ENCODE results near the gene RAB35.

Gene RAB35

DNA sequence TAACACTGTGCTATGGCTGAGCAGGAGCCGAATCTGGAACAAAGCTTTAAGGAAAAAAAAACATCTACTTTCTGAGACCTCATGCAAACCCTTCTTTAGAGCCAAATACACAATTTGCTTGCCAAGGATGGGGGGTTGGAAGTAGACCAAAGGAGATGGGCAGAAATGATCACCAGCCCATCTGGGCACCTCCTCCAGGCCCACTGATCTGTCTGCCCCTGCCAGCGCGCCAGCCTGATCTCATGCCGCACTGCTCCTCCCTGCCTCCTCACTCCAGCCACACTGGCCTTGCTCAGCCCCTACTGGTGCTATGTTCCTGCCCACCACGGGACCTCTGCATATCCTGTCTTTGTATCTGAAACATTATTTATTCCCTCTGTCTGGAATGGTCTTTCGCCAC is 24.8 kb upstream of the RAB35 start:
- no peaks in the 10 kb centered on the region for H3K27me3 Mint-ChIP-seq

DNA sequence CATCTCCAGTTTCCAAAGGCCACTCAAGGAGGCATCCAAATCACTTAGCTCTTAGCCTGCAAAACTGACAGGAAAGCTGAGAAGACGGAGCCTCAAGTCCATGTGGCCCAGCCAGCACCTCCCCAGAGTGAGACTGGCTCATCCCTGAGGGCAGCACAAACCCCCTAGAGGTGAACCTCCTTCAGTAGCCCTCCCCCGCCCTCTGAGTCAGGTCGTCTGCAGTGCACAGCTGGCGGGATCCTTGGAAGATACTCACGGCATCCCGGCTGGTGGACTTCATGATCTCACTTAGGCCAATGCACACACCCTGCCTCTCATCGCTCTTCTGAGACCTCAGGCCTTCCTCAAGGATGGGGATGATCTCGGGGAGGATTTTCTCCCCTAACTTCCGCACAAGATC is 24.1 kb upstream of the RAB35 start:
- Mint-ChIP-seq H3K9me3 (no peaks in the 10 kb centered on the region), H3K27ac (no peak overlapping the region), H3K4me1 (no peaks in the 10 kb centered on the region), H3K36me3 (peaks cover 38% of the 10 kb centered on the region), H3K27me3 (no peaks in the 10 kb centered on the region), H3K4me3 (no peak overlapping the region)
- ATAC-seq (ENCODE audit: low read depth) (no peak), DNase-seq (ENCODE audit: low spot score in 2 of 2) (no peak)

More for the DNA sequence above, 24.8 kb upstream of the RAB35 start:
- Mint-ChIP-seq H3K4me3 (no peak overlapping the region), H3K9me3 (no peaks in the 10 kb centered on the region), H3K4me1 (no peaks in the 10 kb centered on the region), H3K27ac (no peak overlapping the region), H3K36me3 (peaks cover 38% of the 10 kb centered on the region)
- DNase-seq (ENCODE audit: low spot score in 2 of 2) (no peak), ATAC-seq (ENCODE audit: low read depth) (no peak)

DNA sequence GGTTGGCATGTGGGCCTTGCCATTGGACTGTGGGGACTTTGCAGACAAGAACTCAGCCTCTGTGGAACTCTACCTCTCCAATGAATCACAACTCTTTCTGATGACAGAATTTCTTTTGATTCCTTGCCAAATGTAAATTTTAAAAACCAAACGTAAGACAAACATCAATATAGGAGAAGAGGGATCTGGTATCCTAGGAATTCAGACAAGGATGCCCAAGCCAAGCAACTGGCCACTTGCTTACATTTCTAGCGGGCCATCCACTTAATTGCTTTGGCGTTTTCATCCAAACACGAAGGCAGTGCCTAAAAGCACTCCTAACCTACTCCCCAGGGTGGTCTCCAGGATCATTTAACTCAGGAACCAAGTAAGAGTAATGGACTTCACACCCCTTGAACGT is 23.4 kb upstream of the RAB35 start:
- H3K9me3 Mint-ChIP-seq, result no peaks in the 10 kb centered on the region
- no peaks in the 10 kb centered on the region for H3K27me3 Mint-ChIP-seq
- H3K4me3 Mint-ChIP-seq, result no peak overlapping the region
- H3K36me3 Mint-ChIP-seq, result peaks cover 35% of the 10 kb centered on the region
- no peak overlapping the region for H3K27ac Mint-ChIP-seq
- DNase-seq (ENCODE audit: low spot score in 2 of 2), result no peak
- no peak for ATAC-seq (ENCODE audit: low read depth)
- no peaks in the 10 kb centered on the region for H3K4me1 Mint-ChIP-seq

DNA sequence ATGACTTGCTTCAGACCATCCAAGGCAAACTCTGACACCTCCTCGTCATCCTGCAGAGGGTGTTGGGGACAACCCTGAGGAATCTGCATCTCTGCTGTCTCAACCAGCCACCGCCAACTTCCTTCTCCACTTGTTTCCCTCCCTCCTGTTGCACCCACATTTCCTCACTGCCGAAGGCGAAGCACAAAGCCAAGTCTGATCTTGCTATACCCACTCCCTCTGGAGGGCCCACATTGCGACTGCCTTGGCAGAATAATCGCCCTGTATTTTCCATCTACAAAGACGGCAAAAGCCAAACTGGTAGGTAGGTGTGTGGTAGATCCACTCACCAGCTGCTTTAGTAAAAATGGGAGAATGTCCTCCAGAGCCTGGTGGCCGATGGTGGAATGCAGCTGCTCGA is 21.8 kb upstream of the RAB35 start:
- H3K27ac Mint-ChIP-seq, result no peak overlapping the region
- no peak for ATAC-seq (ENCODE audit: low read depth)
- H3K36me3 Mint-ChIP-seq, result peaks cover 34% of the 10 kb centered on the region
- no peak for DNase-seq (ENCODE audit: low spot score in 2 of 2)
- H3K4me3 Mint-ChIP-seq, result no peak overlapping the region
- H3K4me1 Mint-ChIP-seq, result peaks cover 4% of the 10 kb centered on the region
- no peaks in the 10 kb centered on the region for H3K9me3 Mint-ChIP-seq
- H3K27me3 Mint-ChIP-seq, result no peaks in the 10 kb centered on the region

DNA sequence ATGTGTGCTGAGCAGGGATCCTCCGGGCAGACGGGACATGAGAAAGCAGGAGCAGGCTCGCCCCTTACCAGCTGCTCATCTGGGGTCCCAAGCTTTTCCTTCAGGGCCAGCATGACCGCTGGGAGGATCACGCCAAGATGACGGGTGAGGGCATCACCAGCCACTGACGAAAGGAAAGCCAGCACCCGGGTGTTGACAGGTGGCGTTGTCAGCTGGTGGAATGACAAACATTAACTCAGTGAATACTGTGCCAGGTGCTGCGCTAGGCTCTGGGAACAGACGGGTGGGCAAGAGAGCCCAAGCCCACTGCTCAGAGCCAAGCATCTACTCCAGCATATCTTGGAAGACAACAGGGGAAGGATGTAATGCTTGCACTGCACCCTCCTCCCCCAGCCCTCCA is 21.3 kb upstream of the RAB35 start:
- no peak for DNase-seq (ENCODE audit: low spot score in 2 of 2)
- H3K36me3 Mint-ChIP-seq, result peaks cover 34% of the 10 kb centered on the region
- ATAC-seq (ENCODE audit: low read depth), result no peak
- H3K4me1 Mint-ChIP-seq, result peaks cover 10% of the 10 kb centered on the region
- no peaks in the 10 kb centered on the region for H3K9me3 Mint-ChIP-seq
- H3K27me3 Mint-ChIP-seq, result no peaks in the 10 kb centered on the region
- H3K27ac Mint-ChIP-seq, result no peak overlapping the region
- H3K4me3 Mint-ChIP-seq, result no peak overlapping the region

DNA sequence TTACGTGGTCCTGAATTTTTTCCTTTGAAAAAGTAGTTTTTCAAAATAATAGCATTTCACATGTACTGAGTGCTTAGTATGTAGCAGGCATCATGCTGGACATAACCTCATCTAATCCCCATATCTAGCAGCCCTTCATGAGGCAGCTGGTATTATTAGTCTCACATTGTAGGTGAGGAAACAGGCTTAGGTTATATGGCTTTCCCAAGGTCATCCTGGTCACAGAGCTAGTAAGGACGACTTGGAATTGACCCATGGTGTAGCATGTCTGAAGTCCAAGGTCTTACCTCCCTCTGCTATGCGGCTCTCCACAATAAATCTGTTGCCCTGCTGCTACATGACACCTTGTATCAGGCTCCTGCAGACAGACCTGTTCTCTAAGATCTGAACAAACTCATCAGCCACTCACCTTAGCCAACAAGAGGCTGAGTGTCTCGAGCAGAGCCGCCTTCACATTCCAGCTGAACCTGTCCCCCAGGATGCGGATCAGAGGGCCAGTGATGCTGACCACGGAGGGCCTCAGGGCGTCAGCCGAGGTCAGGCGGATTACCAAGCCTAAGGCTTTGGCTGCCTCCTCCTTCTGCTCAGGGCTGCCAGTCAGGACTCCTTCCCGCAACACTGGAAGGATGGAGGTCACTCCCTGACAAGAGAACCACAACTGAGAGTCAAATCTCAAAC is 19.7 kb upstream of the RAB35 start:
- H3K27me3 Mint-ChIP-seq, result no peaks in the 10 kb centered on the region
- DNase-seq (ENCODE audit: low spot score in 2 of 2) (no peak), ATAC-seq (ENCODE audit: low read depth) (no peak)
- H3K4me3 Mint-ChIP-seq, result no peak overlapping the region
- H3K36me3 Mint-ChIP-seq, result peaks cover 26% of the 10 kb centered on the region
- no peak overlapping the region for H3K27ac Mint-ChIP-seq
- peaks cover 18% of the 10 kb centered on the region for H3K4me1 Mint-ChIP-seq
- no peaks in the 10 kb centered on the region for H3K9me3 Mint-ChIP-seq

DNA sequence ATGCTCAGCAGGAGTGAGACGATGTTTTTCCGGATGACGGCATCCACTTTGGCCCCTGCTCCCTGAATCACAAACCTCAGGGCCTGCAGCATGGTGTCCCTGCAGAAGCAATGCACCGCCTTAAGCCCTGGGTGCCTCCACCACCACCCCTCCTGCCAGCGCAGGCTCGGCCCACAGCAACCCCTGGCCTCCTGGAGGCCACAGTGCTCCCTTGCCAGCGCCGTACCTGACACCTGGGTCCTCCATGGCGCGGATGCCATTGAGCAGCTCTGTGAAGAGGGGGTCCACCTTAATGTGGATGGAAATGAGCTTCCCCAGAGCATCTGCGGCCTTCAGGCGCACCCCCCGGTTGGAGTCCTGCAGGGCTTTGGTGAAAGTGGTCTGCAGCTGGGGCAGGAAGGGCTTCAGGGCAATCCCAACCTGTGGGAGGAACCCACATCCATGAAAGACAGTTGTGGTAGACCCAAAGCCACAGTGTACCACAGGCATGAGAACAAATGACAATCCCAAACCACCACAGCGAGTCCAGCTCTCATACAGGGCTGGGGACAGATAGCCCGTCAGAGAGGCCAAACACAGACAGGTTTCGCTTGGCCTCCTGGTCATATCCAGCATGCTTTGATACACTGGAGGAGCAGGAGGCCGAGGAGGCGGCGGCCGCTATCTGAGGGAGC is 17.9 kb upstream of the RAB35 start:
- no peak for DNase-seq (ENCODE audit: low spot score in 2 of 2)
- H3K4me1 Mint-ChIP-seq, result peaks cover 18% of the 10 kb centered on the region
- H3K27me3 Mint-ChIP-seq, result no peaks in the 10 kb centered on the region
- peaks cover 17% of the 10 kb centered on the region for H3K36me3 Mint-ChIP-seq
- H3K27ac Mint-ChIP-seq, result no peak overlapping the region
- no peak overlapping the region for H3K4me3 Mint-ChIP-seq
- ATAC-seq (ENCODE audit: low read depth), result no peak
- H3K9me3 Mint-ChIP-seq, result no peaks in the 10 kb centered on the region

DNA sequence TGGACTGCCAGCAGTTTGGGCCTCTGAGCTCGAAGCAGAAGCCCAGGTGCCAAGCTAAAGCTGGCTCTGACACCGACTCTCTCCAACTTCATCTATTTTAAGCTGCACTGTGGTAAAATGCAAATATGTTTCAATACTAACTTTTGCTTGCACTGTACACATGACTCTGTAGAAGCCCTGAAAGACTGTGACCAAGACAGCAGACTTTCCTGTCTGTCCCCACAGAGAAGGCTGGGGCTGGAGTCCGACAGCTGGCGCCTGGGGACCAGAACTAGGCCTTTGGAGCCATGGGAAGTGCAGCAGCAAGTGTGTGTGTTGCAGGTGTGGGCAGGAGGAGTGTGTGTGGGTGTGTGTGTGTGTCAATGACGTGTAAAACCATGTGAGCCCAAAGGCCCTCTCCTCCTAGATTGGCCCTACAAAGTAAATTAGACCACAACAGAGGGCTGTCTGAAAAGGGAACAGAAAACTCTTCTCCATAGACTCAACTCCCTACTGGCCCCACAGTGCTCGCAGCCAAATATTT is 16.4 kb upstream of the RAB35 start:
- peaks cover 18% of the 10 kb centered on the region for H3K4me1 Mint-ChIP-seq

DNA sequence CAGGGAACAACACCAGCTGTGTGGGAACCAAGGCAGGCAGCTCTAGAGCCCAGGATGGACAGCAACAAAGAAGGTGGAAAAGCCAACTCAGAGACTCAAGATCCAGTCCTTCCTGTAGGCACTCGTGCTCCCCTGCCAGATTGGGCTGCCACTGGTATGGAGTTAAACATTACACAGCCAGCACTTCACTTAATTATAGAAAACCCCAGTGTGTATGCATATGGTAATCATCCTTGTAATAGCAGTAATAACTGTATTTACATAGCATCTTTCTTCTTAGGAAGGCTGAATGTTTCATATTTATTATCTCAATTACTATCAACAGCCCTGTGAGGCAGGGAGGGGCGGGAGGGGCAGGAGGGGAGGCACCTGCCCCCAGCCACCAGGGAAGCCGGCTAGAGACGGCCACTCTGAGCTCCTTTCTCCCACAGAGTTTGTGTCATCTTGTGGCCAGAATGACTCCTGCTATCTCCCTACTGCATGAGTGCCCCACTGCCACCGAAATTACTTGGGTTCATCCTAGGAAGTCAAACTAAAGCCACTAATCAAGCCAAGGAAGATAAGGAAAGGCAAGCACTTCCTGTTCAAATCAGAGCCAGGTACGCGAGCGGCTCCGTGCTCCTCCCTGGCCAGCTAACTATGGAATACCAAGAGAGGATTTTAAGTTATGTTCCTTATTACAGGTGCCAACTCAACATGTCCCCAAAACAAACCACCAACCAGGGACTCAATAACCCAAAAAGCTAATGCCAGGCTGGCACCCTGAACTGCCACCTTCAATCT is 15.7 kb upstream of the RAB35 start:
- Mint-ChIP-seq H3K9me3 (no peaks in the 10 kb centered on the region), H3K27me3 (no peaks in the 10 kb centered on the region), H3K4me3 (peak overlapping the region; percentile 73), H3K4me1 (peaks cover 18% of the 10 kb centered on the region), H3K36me3 (peaks cover 19% of the 10 kb centered on the region), H3K27ac (peak overlapping the region; percentile 74)
- ATAC-seq (ENCODE audit: low read depth) (no peak), DNase-seq (ENCODE audit: low spot score in 2 of 2) (no peak)

More for the DNA sequence above, 16.4 kb upstream of the RAB35 start:
- Mint-ChIP-seq H3K27me3 (no peaks in the 10 kb centered on the region), H3K36me3 (peaks cover 18% of the 10 kb centered on the region), H3K27ac (peak overlapping the region; percentile 74), H3K9me3 (no peaks in the 10 kb centered on the region), H3K4me3 (peak overlapping the region; percentile 73)
- DNase-seq (ENCODE audit: low spot score in 2 of 2) (peak; percentile 41 to 55), ATAC-seq (ENCODE audit: low read depth) (peak; percentile 94)

DNA sequence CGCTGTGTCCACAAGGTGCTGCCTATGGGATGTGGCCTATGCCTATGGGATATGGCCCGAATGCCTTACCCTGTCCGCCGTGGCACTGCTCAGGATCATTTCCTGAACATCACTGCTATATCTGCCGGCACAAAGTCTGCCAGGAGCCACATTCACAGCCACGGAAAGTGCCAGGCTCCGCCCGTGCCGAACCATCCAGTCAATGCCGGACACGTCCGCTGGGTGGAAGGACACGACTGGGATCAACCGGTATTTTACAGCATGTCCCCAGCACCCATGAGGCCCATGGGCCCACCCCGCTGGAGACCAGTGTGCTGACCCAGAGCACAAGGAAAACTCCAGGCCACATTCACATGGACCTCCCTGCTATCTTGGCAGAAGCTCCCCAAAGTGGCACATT is 14.6 kb upstream of the RAB35 start:
- ATAC-seq (ENCODE audit: low read depth) (no peak), DNase-seq (ENCODE audit: low spot score in 2 of 2) (no peak)
- H3K27ac Mint-ChIP-seq, result no peak overlapping the region
- H3K9me3 Mint-ChIP-seq, result no peaks in the 10 kb centered on the region
- H3K4me1 Mint-ChIP-seq, result peaks cover 20% of the 10 kb centered on the region
- no peak overlapping the region for H3K4me3 Mint-ChIP-seq
- H3K36me3 Mint-ChIP-seq, result peaks cover 19% of the 10 kb centered on the region
- no peaks in the 10 kb centered on the region for H3K27me3 Mint-ChIP-seq

DNA sequence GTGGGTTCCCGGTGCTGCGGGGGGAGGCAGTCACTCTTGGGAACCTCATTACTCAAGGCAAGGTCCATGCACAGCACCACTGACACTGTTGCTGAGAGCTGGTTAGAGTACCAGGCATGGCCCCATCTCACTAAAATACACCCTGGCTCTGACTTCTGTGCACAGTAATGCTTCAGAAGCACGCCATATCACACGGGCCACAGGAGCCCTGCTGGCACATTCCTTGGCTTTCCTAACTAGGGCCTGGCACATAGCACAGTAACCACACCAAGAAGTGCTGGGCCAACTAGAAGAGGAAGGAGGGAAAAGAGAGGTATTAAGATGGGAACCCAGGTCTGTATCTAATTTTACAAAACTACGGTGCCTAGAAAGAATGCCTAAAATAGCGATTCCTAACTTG is 13.5 kb upstream of the RAB35 start:
- Mint-ChIP-seq H3K27ac (no peak overlapping the region), H3K27me3 (no peaks in the 10 kb centered on the region), H3K9me3 (no peaks in the 10 kb centered on the region), H3K4me1 (peaks cover 20% of the 10 kb centered on the region), H3K36me3 (peaks cover 19% of the 10 kb centered on the region), H3K4me3 (no peak overlapping the region)
- DNase-seq (ENCODE audit: low spot score in 2 of 2) (no peak), ATAC-seq (ENCODE audit: low read depth) (no peak)

DNA sequence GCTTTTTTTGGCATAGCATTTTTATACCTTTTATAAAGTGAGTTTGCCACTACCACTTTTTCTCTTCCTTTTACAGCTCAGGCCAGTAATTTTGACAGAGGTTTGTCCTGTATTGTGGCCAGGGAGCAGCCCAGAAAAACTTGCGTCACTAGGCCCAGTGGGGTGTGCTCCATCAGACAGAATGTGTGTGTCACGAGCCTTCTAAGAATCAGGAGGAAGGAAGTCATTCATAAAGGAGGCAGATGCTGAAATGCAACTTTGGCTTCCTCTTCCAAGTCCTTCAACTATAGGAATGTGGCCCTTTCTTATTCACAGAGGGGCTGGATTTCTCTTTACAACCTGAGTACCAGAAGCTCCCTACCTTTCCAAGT is 10.1 kb upstream of the RAB35 start:
- H3K27me3 Mint-ChIP-seq, result no peaks in the 10 kb centered on the region

DNA sequence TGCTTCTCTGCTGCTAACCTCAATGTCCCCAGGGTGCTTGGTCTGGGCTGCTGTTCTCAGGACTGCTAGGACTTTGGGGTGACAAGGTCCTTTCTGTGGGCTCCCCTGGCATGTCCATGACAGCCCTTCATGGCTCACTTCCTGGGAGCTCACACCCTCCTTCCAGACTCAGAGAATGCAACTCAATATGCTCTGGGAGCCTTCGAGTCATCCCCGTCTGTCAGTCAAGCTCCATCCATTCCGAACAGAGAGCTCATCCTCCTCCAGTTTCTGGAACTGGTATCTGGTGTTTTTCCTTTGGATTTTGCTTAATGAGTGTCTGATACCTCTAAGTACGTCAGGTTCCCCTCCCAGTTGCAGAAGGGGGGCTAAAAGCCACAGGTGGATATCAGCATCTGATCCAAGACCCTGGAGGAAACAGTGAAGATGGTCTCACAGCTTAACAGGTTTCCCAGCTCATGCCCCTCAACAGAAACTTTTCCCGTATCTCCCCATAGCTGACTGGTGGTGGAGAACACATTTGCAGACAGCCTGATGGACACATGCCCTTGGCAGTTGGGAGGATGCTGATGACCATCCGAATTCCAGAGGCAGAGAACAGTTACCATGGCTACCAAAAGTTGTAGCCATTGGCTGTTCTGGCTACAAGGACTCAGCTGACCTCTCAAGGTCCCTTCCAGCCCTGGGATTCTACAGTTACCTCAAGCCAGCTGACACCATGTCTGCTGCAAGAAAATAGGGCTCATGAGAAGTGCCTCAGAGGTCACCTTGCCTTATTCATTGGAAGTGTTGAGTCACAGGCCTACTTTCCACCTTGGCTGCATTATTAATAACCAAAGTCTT is 9.5 kb upstream of the RAB35 start:
- no peak overlapping the region for H3K4me3 Mint-ChIP-seq
- DNase-seq (ENCODE audit: low spot score in 2 of 2) (no peak), ATAC-seq (ENCODE audit: low read depth) (no peak)
- H3K27ac Mint-ChIP-seq, result no peak overlapping the region
- peaks cover 12% of the 10 kb centered on the region for H3K36me3 Mint-ChIP-seq
- no peaks in the 10 kb centered on the region for H3K9me3 Mint-ChIP-seq
- peaks cover 20% of the 10 kb centered on the region for H3K4me1 Mint-ChIP-seq
- no peaks in the 10 kb centered on the region for H3K27me3 Mint-ChIP-seq

More for the DNA sequence above, 10.1 kb upstream of the RAB35 start:
- Mint-ChIP-seq H3K9me3 (no peaks in the 10 kb centered on the region), H3K36me3 (peaks cover 13% of the 10 kb centered on the region), H3K4me1 (peaks cover 14% of the 10 kb centered on the region), H3K27ac (no peak overlapping the region), H3K4me3 (no peak overlapping the region)
- no peak for DNase-seq (ENCODE audit: low spot score in 2 of 2)
- no peak for ATAC-seq (ENCODE audit: low read depth)

All from memory B cell (primary cell).